Measurements from ENCODE around the gene FAM151A.

The FAM151A gene

GRCh38 chr1:54603241-54603640, 20.1 kb downstream of the FAM151A start:
- no peak for DNase-seq

GRCh38 chr1:54602554-54602953, 20.8 kb downstream of the FAM151A start:
- DNase-seq, result no peak

DNA sequence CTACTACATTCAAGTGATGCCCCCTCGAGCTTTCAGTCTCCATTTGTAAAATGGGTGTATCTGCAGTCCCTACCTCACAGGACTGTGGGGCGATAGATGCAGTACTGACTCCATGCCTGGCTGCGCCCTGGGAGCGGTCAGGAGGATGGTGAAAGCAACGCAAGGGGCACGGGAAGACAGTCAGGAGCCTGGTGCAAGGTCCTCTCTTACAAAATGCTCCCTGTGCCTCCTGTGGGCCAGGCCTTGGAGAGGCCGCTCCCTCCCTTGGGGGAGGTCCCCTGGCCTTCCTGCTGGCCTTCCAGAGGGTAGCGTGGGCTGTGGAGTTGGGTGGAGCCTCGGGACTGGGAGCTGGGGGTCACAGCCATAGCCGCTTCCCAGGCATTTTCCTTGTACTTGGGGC, 21.6 kb downstream of the FAM151A start:
- DNase-seq, result no peak

- DNase-seq, result no peak
Observed at GRCh38 chr1:54600947-54601721, 22.2 kb downstream of the FAM151A start.

DNA sequence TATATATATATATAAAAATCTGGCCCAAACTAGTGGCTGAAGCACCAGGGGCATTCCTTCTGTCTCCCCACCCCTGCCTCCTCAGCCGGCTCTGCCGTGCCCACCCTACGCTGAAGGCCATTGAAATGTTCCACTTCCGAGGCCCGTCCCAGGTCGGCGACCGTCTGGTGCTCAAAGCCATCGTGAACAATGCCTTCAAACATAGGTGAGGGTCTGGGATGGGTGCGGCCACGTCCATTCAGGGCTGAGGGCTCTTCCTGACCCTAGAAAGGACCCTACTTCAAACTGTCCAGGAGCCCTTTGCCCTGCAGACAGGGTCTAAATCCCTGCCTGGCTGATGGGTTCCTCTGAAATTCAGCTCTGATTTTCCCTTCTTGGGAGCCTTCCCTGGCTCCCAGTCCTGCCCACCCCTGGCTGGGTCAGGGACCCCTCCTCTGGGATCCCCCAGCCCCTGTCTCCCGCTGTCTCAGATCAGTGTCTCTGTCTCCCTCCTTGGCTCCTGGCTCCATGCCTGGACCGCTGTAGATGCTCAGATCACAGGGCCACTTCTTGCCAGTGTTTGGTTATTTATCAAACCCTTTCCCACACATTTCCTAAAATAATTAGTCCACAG, 24.0 kb downstream of the FAM151A start:
- no peak for DNase-seq

DNA sequence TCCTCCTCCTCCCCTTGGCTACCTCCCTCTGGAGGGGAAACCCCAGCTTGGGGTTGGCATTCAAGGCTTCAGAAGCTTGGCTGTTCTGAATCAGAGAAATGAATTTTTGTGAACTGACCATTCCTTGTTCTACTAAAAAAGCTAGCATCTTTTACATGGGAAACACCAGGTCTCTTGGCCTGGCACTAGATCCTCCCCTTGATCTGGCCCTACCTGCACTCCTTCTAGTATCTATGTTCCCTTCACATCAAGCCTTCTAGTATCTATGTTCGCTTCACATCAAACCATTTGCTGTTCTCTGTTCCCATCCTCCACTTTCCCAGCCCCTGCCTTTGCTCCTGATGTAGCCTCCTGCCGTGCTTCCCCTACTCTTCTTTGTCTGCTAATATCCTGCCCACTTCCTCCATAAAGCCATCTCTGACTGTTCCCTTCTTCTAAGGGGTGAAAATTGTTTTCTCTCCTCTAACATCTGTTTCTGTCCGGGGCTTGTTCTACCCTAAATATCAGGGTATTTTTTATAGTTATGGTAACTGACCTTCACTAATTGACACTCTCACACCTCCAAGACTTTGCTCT, 25.8 kb downstream of the FAM151A start:
- DNase-seq, result no peak

- DNase-seq, result no peak
Observed at GRCh38 chr1:54596756-54597155, 26.6 kb downstream of the FAM151A start.

DNA sequence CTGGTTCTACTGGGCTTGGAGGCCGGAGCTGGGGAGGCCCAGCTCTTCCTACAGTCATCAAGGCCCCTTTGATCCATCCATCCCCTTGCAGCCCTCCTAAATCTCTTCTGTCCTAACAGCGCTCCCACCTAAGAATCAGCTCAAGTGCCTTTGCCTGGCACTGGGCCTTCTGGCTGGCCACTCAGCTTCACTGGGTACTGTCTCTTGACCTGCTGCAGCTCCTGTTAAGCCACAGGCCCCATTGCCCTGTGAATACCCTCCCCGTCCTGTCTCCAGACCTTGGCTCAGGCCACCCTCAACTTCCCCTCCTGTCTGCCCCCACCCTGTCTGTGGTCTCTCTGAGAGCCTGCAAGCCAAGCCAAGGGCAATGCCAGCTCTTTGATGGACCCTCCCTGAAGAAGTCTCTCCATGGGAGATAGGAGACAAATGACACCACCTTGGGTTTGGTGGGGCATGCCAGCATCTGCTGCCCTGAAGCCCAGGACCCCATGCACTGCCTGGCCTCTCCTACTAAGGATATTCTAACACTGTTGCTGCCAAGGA, 27.3 kb downstream of the FAM151A start:
- DNase-seq, result no peak

GRCh38 chr1:54594463-54594862, 28.9 kb downstream of the FAM151A start:
- no peak for DNase-seq

DNA sequence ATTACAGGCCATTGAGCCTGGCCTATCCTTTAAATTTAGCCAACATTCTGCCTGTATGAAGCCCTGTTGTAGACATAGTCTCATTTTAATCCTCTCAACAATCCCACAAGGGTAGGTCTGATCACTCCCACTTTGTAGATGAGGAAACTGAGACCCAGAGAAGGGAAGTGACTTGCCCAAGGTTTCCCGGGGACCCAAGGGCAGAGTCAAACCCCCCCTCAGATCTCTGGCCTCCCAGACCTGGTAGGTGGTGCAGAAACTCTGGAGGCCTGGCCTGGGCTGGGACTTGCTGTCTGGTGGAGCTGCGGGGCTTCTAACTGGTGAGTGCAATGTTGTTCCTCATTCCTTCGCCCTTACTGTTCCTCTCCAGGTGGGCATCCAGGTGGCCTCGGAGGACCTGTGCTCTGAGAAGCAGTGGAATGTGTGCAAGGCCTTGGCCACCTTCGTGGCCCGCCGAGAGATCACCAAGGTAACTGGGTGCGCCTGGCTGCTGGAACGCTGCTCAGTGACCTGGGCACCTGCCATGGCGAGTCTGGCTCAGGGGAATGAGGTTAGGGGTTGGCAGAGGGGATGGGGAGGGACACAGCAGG, 29.7 kb downstream of the FAM151A start:
- DNase-seq, result no peak

GRCh38 chr1:54591127-54591756, 32.1 kb downstream of the FAM151A start:
- DNase-seq, result no peak

- DNase-seq, result no peak
Observed at GRCh38 chr1:54588377-54588776, 34.9 kb downstream of the FAM151A start.

- DNase-seq, result no peak
Observed at GRCh38 chr1:54585181-54586066, 37.9 kb downstream of the FAM151A start.

GRCh38 chr1:54584575-54584974, 38.8 kb downstream of the FAM151A start:
- DNase-seq, result no peak

GRCh38 chr1:54583871-54584270, 39.5 kb downstream of the FAM151A start:
- no peak for DNase-seq

GRCh38 chr1:54583307-54583686, 40.0 kb downstream of the FAM151A start:
- no peak for DNase-seq

GRCh38 chr1:54582566-54583306, 40.6 kb downstream of the FAM151A start:
- no peak for DNase-seq

DNA sequence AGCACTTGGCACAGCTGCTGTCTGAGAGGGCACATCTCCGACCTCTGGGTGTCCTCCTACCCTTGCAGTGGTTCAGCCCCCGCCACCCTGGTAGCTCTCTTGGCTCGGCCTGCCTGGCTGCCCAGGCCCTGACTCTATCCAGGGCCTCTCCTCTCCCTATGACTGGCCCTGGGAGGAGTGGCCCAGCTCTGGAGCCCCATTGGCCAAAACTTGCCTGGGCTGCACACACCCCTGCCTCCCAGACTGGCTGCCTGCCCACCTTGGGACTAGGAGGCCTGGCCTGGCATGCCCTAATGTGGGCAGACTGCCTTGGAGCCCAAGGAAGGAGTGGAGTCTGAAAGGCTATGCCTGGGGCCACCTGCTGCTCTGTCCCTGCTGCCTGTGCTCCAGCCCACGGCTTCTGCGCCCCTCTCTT, 41.7 kb downstream of the FAM151A start:
- DNase-seq, result peak; percentile 64

DNA sequence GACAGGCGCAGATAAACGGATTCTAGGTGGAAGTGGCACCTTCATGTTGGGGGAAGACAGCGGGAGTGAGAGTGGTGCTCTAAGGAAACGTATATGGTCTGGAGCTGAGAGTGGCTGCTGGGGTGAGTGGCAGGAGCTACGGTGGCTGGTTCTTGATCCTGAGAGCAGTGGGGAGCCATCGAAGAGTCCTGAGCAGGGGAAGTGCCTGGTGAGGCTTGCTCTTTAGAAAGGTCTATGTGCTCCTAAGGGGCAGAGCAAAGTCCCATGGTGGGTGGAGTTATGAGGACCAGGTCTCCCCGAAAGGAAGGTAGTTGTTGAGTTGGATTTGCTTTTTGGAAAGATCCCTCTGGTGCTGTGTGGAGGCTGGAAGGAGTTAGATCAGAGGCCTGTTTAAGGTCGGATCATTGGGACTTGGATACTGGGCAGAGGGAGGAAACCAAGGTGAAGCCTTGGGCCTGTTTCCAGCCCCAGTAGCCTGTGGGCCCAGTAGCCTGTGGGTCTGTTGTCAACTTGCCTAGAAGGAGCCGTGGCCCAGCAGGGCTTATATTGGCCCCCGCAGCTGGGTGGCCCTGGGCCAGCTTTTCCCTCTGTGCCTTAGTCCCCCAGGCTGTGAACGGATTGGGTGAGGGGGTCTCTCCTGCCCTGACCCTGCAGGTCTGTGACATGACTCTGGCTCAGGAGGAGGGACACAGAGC, 42.3 kb downstream of the FAM151A start:
- DNase-seq, result no peak

- no peak for DNase-seq
Observed at GRCh38 chr1:54579337-54579781, 44.0 kb downstream of the FAM151A start.

Measured in fibroblast of skin of scalp (primary cell).